Ishikawa (cell line): ENCODE data around the gene NCK1.

Experiments
- CEBPB ChIP-seq: IDR thresholded peaks from 2 replicates; pipeline ENCODE4 v1.6.1; 2012
- CREB1 ChIP-seq: IDR thresholded peaks from 2 replicates; pipeline ENCODE4 v1.6.1; 2012; ENCODE audit warnings: low read depth
- EP300 ChIP-seq: IDR thresholded peaks from 2 replicates; pipeline ENCODE4 v1.6.1; 2012; ENCODE audit warnings: borderline replicate concordance
- TAF1 ChIP-seq: IDR thresholded peaks from 2 replicates; pipeline ENCODE4 v1.6.1; 2012; ENCODE audit warnings: low read depth, mild to moderate bottlenecking
- TCF12 ChIP-seq: IDR thresholded peaks from 2 replicates; pipeline ENCODE4 v1.6.1; 2012; ENCODE audit warnings: low read depth
- USF1 ChIP-seq: IDR thresholded peaks from 2 replicates; pipeline ENCODE4 v1.6.1; 2012

- no peak for TF ChIP-seq TAF1
- TF ChIP-seq CEBPB, result no peak
- TF ChIP-seq USF1, result no peak
- no peak for TF ChIP-seq EP300
- TF ChIP-seq CREB1, result no peak
- no peak for TF ChIP-seq TCF12
Measured at GRCh38 chr3:136932523-136932922, 70.5 kb downstream of the NCK1 start.
